GM06990 (cell line): ENCODE results near the gene CRISPLD2.

ENCODE experiments used
- DNase-seq: peaks from one replicate; pipeline ENCODE4 v3.0.0-alpha.2; 2011; ENCODE audit not compliant: insufficient read length; ENCODE audit errors: extremely low read depth
- H3K27me3 ChIP-seq: replicated peaks from 2 replicates; pipeline ENCODE4 v1.6.0; 2011; ENCODE audit warnings: low read length; ENCODE audit not compliant: control insufficient read depth, insufficient read depth
- H3K36me3 ChIP-seq: 2 replicates; pipeline ENCODE4 v1.5.1; 2011; ENCODE audit warnings: low read length; ENCODE audit not compliant: control insufficient read depth, insufficient read depth
- H3K4me3 ChIP-seq: replicated peaks from 2 replicates; pipeline ENCODE4 v1.5.1; 2011; ENCODE audit warnings: low read depth, mild to moderate bottlenecking, control low read depth, low read length
- TF ChIP-seq, protein P1 (sequence below): IDR thresholded peaks from 2 replicates; pipeline ENCODE4 v1.5.1; 2011; ENCODE audit warnings: low read length, control low read depth, mild to moderate bottlenecking, inconsistent platforms; ENCODE audit not compliant: insufficient read depth, poor library complexity, severe bottlenecking

CRISPLD2 gene

GRCh38 chr16:84807776-84808175, 12.0 kb upstream of the CRISPLD2 start:
- no peaks in the 10 kb centered on the region for H3K27me3 ChIP-seq
- DNase-seq, result no peak
- no peaks in the 10 kb centered on the region for H3K36me3 ChIP-seq
- TF ChIP-seq, protein P1, sequence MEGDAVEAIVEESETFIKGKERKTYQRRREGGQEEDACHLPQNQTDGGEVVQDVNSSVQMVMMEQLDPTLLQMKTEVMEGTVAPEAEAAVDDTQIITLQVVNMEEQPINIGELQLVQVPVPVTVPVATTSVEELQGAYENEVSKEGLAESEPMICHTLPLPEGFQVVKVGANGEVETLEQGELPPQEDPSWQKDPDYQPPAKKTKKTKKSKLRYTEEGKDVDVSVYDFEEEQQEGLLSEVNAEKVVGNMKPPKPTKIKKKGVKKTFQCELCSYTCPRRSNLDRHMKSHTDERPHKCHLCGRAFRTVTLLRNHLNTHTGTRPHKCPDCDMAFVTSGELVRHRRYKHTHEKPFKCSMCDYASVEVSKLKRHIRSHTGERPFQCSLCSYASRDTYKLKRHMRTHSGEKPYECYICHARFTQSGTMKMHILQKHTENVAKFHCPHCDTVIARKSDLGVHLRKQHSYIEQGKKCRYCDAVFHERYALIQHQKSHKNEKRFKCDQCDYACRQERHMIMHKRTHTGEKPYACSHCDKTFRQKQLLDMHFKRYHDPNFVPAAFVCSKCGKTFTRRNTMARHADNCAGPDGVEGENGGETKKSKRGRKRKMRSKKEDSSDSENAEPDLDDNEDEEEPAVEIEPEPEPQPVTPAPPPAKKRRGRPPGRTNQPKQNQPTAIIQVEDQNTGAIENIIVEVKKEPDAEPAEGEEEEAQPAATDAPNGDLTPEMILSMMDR, result no peak
- H3K4me3 ChIP-seq, result no peak overlapping the region

- no peak overlapping the region for H3K4me3 ChIP-seq
- no peak for DNase-seq
- TF ChIP-seq, protein P1, result no peak
- H3K36me3 ChIP-seq, result no peaks in the 10 kb centered on the region
- H3K27me3 ChIP-seq, result no peaks in the 10 kb centered on the region
Measured at GRCh38 chr16:84808826-84809225, 11.0 kb upstream of the CRISPLD2 start.

DNA sequence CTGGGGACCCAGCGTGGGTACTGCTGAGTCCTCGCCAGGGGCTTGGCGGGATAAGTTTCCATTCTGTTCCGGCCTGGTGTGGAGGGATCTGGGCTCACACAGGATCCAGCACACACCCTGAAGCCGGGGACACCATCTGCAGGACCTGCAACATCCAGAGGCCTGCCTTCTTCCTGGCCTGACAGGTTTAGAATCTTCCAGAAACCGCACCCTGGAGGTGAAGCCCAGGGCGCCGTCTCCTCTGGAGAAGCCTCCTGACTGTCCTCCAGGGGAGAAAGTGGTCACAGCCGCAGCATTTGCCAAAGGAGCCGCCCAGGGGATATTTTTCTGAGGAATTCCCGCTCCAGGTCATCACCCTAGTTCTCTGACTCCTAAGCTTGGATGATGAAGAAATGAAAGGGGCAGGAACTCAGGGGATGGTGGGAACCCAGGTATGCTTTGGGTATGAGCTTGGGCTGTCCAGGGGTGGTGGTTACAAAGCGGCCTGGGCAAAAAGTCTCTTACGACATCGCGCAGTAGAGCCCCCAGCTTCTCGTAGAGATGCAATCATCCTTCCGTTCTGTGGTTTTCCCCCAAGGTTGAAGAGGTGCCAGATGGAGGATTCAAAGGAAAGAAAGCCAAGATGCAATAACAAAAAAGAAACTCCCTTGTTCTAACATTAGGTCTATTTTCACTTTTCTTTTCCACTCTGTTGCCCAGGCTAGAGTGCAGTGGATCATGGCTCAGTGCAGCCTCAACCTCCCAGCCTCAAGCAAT, 9.1 kb upstream of the CRISPLD2 start:
- DNase-seq, result peak; percentile 28
- no peaks in the 10 kb centered on the region for H3K27me3 ChIP-seq

DNA sequence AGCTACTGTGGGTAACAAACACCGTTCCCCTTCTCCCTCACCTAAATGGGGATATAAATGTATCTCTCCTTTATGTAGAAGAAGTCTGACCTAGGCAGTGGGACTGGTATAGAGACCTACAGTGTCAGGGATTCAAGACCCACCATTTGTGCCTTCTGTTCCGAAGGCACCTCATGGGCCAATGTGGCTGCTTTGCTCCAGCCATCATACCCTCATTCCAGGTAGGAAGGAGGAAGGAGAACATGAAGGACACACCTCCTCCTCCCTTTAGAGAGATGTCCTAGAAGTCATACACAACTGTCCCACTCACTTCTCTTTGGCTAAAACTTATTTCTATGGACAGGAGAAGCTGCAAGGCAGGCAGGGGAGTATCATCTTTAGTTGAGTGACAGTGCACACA, 8.3 kb upstream of the CRISPLD2 start:
- Histone ChIP-seq H3K27me3 (no peaks in the 10 kb centered on the region), H3K36me3 (no peaks in the 10 kb centered on the region), H3K4me3 (no peak overlapping the region)
- no peak for DNase-seq
- TF ChIP-seq, protein P1, result no peak

More for the DNA sequence above, 9.1 kb upstream of the CRISPLD2 start:
- Histone ChIP-seq H3K36me3 (no peaks in the 10 kb centered on the region), H3K4me3 (no peak overlapping the region)
- TF ChIP-seq, protein P1, result no peak

DNA sequence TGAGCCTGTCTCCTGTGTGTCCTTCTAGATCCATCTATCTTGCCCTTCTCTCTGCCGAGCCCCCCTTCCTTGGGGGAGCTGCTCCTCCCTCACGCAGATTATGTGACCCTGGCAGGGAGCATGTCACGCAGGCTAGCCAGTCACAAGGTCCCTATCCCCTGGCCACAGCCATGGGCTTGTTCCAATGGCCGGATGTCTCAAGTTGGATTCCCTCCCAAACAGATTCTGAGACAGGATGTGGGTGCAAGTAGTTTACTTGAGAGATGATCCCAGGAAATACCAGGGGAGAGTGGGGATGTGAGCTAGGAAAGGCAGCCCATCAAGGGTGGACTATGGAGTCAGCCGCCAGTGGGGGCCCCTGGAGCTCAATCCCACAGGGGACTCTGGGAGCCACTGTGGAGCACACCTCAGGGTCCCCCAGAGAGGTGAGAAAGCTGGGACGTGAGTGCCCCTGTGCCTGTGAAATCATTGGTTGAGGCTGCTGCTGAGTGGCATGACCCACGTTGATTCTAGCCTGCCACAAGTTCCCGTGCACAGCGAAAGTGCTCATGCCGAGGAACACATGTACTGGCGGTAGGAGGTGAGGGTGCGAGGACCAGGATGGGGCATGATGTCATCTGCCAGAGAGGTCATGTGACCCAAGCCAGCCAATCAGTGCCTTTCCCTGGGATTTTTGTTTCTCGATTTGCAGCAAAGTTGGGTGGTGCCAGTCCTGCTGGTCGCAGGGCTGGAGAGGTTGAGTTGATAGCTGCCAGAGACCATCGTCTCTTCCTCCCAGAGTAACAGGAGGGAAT, 6.4 kb upstream of the CRISPLD2 start:
- no peak for DNase-seq
- Histone ChIP-seq H3K36me3 (no peaks in the 10 kb centered on the region), H3K4me3 (no peak overlapping the region), H3K27me3 (no peaks in the 10 kb centered on the region)
- TF ChIP-seq, protein P1, result no peak
